Measurements from ENCODE around the gene IL17D.

GRCh38 chr13:20676213-20676612, 27.3 kb upstream of the IL17D start:
- no peak for TF ChIP-seq CTCF (IDR thresholded peaks at IDR 0.05)
- no peak for TF ChIP-seq POLR2A (IDR thresholded peaks at IDR 0.05; ENCODE audit: low read depth)
- TF ChIP-seq EP300 (IDR thresholded peaks at IDR 0.05): no peak
